ENCODE results near the gene NRM.

GRCh38 chr6:30679765-30680535 lies 10.8 kb downstream of the NRM start:
- TF ChIP-seq POLR2AphosphoS5 (IDR thresholded peaks at IDR 0.05; ENCODE audit: low read depth) = no peak
- TF ChIP-seq, protein P1, sequence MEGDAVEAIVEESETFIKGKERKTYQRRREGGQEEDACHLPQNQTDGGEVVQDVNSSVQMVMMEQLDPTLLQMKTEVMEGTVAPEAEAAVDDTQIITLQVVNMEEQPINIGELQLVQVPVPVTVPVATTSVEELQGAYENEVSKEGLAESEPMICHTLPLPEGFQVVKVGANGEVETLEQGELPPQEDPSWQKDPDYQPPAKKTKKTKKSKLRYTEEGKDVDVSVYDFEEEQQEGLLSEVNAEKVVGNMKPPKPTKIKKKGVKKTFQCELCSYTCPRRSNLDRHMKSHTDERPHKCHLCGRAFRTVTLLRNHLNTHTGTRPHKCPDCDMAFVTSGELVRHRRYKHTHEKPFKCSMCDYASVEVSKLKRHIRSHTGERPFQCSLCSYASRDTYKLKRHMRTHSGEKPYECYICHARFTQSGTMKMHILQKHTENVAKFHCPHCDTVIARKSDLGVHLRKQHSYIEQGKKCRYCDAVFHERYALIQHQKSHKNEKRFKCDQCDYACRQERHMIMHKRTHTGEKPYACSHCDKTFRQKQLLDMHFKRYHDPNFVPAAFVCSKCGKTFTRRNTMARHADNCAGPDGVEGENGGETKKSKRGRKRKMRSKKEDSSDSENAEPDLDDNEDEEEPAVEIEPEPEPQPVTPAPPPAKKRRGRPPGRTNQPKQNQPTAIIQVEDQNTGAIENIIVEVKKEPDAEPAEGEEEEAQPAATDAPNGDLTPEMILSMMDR (IDR thresholded peaks at IDR 0.05; ENCODE audit: insufficient read depth, low read length) = no peak
